HG03378 (cell line): ENCODE measurements around the gene TMUB2.
"Not testable (repeated sequence)": the region's sequence is repeated elsewhere in the genome, so short reads cannot be mapped to it uniquely, and the experiment has no call there.

Source experiments
- ATAC-seq: cut with Tn5 transposase; IDR thresholded peaks from one replicate; pipeline ENCODE4 v1.9.1; 2021; ENCODE audit warnings: mild to moderate bottlenecking, moderate library complexity; ENCODE audit not compliant: unreplicated experiment

Gene TMUB2

DNA sequence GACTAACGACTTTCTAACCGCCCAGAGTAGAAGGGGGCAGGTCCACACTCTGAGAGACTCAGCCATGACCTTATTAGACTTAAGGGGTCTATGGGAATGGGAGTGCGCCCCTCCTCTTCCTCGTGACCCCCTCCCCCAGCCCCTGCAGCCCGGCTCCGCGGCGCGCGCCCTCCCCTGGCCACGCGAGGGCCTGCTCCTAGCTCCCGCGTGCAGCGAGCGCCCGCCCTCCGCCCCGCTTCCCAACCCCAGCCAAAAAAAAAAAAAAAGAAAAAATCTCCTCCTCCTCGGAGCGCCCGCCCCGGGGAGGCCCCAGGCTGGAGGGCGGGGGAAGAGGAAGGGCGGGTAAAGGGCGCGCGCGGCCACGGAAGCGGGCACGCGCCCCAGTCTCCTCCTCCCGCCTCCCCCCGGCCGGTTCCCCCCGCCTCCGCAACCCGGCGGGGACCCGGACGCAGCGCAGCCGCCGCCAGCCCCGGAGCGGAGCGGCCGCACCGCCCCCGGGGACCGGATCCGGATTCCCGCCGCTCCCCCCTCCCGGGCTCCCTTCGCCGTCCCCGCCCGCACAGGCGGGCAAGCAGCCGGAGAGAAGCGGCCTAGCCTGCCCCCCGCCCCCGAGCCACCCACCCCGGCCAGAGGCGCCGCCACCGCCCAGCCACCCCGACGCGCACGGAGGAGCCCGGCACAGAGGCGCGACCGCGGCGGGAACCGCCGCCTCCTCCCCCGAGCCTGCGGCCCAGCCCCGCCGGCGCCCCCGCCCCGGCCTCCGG, 31.8 kb downstream of the TMUB2 start:
- ATAC-seq, result no peak

DNA sequence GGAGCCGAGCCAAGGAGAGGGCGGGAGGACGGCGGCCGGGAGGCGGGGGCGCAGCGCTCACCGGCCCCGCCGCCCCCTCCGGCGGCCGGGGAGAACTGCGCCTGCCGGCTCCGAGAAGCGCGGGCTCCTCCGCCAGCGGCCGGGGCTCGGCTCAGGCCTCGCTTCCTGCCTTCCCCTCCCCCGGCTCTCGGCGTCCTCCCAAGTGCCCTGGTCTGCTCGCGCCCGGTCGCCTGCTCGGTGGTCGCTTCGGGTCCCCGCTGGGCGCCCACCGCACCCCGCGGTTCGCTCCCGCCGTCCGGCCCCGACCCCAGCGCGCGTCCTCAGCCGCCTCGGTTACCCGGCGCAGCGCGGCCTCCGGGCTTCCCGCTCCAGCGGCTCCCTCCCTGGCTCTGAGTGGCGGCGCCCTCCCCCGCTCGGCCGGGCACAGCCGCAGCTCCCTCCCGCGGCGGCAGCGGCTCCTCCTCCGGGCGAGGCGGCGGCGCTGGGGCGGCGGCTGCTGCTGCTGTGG, 32.4 kb downstream of the TMUB2 start:
- no peak for ATAC-seq

GRCh38 chr17:44219616-44220212, 32.9 kb downstream of the TMUB2 start, which contains the start of gene UBTF:
Gene UBTF, minus strand, starts transcription at chr17:44219675. Its CDS starts 1,446 bp downstream, at chr17:44218229.
- ATAC-seq, result no peak

DNA sequence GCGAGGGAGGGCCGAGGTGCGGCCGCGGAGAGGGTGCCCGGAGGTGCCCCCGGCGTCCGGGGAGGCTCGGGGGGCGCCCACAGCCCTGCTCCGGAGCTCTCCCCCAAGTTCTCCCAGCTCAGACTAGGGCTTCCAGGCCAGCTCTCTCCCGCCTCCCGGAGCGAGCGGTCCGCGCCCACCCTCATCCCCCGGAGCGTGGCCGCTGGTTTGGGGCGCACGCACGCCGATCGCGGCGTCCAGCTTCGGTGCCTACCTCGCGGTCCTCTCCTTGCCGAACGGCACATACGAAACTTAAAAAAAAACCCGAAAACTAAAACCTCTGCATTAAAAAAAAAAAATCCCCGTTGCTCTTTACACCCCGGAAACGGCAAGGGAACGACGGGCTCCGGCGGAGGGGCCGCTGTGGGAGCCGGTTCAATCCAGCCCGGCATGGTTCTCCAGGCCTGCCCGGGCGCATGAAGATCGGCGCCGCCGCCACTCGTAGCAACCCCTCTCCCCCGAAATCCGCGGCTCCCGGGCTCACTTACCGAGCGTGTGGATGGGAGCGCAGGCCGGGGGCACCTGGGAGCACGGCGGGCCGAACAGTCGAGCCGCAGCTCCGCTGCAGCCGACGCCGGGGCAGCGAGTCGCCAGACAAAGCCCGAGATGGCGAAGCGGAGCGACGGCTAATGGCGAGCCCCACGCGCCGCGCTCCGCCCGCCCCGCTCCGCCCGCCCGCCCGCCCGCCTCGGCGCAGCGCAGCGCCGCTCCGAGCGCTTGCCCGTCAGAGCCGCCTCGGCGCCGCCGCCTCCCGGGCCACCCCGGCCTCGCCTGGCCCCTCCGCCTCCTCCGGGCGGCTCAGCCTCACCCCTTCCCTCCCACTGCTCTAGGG, 33.7 kb downstream of the TMUB2 start:
- no peak for ATAC-seq

GRCh38 chr17:44221084-44221861, 34.5 kb downstream of the TMUB2 start:
- ATAC-seq, result no peak

DNA sequence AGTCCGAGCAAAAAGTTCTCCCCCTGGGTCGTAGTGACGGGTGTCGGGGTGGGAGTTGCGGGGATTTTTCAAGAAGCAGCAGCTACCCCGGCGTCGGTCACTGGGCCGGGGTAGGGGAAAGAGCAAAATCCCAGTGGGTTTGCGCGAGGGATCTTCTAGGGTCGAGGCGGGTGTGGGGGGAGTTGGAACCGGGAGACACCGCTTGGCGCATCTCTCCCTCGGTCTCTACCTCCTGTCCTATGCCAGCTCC, 35.0 kb downstream of the TMUB2 start:
- no peak for ATAC-seq

DNA sequence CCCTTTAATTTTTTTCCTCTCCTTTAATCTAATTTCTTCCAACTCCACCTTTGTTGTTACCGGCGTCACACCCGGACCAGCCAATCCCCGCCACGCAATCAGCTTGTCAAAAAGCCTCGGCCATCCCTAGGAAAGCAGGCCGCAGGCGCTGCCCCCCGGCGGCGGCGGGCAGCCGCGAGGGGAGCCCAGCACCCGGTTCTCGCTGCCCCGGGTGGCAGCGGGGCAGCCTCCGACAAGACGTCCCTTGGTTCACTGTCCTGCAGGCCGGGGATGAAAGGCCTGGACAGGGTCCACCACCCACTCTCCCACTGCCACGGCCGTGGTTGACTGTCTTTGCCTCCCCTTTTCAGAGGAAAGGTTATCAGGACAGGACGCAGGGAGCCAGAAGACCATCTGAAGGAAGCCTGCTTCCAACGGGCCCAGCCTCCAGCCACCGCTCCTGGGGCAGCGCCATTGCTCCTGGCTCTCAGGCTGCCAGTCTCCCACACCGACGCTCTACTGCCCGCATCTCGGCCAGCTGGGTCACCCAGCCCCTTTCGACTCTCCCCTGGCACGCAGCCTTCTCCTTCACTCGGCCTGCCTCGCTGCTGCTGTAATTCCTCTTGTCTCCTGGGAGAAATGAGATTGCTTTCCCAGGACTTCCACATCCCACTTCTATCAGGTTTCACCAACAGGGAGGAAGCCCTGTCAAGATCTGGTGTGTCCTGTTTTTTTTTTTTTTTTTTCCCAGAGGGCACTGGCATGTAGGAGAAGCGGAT, 35.5 kb downstream of the TMUB2 start:
- ATAC-seq, result no peak

GRCh38 chr17:44223541-44224071, 36.8 kb downstream of the TMUB2 start:
- no peak for ATAC-seq

DNA sequence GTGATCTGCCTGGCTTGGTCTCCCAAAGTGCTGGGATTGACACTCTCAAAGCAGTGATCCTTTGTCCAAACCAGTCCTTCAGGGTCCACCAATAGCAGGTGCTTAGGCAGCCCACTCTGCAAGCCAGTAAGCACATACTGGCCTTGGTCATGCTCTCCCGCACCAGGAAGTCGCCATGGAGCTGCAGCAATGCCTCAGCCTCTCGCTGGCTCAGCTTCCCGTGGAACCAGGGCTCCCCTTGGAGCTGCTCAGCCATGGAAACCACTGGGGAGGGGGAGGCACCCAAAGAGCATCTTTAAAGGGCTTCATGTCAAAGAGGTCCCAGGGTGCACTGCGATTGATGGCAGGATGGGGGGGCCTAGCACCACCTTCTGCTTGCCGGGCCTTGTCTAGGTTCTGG, 42.3 kb downstream of the TMUB2 start:
- no peak for ATAC-seq

DNA sequence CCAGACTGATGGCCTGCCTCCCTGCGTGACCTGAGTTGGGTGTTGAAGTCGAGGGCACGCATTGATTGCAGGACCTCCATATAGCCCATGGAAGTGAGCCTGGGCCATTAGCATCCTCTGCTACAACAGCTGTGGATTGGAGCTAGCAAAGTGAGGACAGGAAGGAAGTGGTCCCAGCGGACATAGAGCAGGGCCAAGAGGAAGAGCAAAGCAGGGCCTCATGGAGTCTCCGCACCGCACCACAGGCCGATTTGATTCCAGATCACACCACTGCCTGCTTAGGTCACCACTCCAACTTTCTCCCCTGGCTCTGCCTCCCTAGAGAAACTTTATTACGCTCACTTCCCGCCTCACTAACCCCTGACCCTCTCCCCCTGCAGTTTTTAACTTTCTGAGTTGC, 43.4 kb downstream of the TMUB2 start:
- ATAC-seq, result no peak

- no peak for ATAC-seq
Observed at GRCh38 chr17:44232061-44232460, 45.3 kb downstream of the TMUB2 start.

DNA sequence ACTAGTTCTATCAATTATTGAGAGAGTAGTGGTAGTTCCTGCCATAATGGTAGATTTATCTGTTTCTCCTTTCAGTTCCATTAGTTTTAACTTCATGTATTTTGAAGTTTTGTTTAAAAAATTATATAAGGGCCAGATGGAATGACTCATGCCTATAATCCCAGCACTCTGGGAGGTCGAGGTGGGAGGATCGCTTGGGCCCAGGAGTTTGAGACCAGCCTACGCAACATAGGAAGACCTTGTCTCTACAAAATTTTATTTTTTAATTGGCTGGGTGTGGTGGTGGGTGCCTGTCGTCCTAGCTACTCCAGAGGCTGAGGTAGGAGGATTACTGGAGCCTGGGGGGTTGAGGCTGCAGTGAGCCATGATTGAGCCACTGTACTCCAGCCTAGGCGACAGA, 46.8 kb downstream of the TMUB2 start:
- no peak for ATAC-seq

GRCh38 chr17:44235583-44235936, 48.8 kb downstream of the TMUB2 start:
- no peak for ATAC-seq

- no peak for ATAC-seq
Observed at GRCh38 chr17:44236444-44236991, 49.7 kb downstream of the TMUB2 start.

GRCh38 chr17:44237886-44238285, 51.1 kb downstream of the TMUB2 start:
- ATAC-seq, result not testable (repeated sequence)

DNA sequence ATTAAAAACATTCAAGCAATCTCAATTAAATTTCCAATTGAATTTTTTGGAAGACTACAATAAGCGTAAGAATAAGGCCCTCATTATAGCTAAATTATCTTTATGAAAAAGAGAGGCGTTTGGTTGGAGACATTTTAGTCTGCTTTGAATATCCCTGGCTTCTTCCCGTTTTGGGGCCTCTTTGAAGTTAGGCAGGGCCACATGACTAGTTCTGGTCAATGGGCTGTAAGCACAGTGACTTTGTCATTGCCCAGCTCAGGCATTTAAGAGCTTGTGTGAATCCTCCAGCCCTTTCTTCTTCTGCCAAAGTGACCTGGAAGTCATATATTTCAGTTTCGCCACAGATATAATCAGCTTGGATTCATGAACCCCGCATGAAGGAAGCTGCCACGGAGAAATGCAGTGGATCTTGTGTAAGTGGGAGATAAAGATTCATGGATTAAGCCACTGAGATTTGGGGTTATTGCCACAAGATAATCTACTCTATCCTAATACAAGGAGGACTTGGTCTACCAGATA, 54.4 kb downstream of the TMUB2 start:
- no peak for ATAC-seq
